G401 (cell line): ENCODE measurements around the gene RPL10A. TPM values are rescaled to one million over a fixed set of nuclear protein-coding genes. Genes with fewer than 3 reads are reported as not detected.

Source experiments
- DNase-seq: peaks from one replicate; pipeline ENCODE4 v3.0.0-alpha.2; 2015; ENCODE audit warnings: low spot score
- in situ Hi-C: cut with HindIII; loops from 2 replicates; pipeline ENCODE4 v1.10.0; 2016; ENCODE audit warnings: low sequenced_read_pairs, mixed read lengths
- total RNA-seq: library from RNA; depleted of rRNA; stranded (reverse); fragments of >200 nt; shearing (Covaris generic); gene quantifications from 2 replicates; pipeline ENCODE4 v1.2.3, GENCODE V29; 2014

RPL10A gene
- total RNA-seq, 1 experiment from 2014 or later = 3,184 TPM

- in situ Hi-C loops = no loop called here
- no peak for DNase-seq
Measured at GRCh38 chr6:35473075-35473849, 5.1 kb downstream of the RPL10A start.

- in situ Hi-C loops = no loop called here
- no peak for DNase-seq
Measured at GRCh38 chr6:35473850-35474130, 5.6 kb downstream of the RPL10A start.

GRCh38 chr6:35474131-35474941 lies 6.1 kb downstream of the RPL10A start:
- DNase-seq = no peak
- in situ Hi-C loops = no loop called here

- in situ Hi-C loops = no loop called here
- DNase-seq = no peak
Measured at GRCh38 chr6:35474942-35475570, 6.9 kb downstream of the RPL10A start.

GRCh38 chr6:35475573-35475972 lies 7.4 kb downstream of the RPL10A start:
- in situ Hi-C loops = no loop called here
- no peak for DNase-seq

- in situ Hi-C loops = no loop called here
- DNase-seq = no peak
Measured at GRCh38 chr6:35476004-35476403, 7.8 kb downstream of the RPL10A start.

- DNase-seq = no peak
- in situ Hi-C loops = no loop called here
Measured at GRCh38 chr6:35477028-35477427, 8.8 kb downstream of the RPL10A start.

GRCh38 chr6:35477551-35478179 lies 9.5 kb downstream of the RPL10A start:
- DNase-seq = no peak
- in situ Hi-C loops = no loop called here

- no peak for DNase-seq
- in situ Hi-C loops = no loop called here
Measured at GRCh38 chr6:35478259-35478658, 10.1 kb downstream of the RPL10A start.

GRCh38 chr6:35480176-35480575 lies 12.0 kb downstream of the RPL10A start:
- DNase-seq = no peak
- in situ Hi-C loops = no loop called here

GRCh38 chr6:35481226-35481625 lies 13.0 kb downstream of the RPL10A start:
- no peak for DNase-seq
- in situ Hi-C loops = no loop called here

GRCh38 chr6:35483062-35483461 lies 14.9 kb downstream of the RPL10A start:
- in situ Hi-C loops = no loop called here
- no peak for DNase-seq

GRCh38 chr6:35483490-35483889 lies 15.3 kb downstream of the RPL10A start:
- no peak for DNase-seq
- in situ Hi-C loops = no loop called here

GRCh38 chr6:35483893-35484645 lies 15.9 kb downstream of the RPL10A start:
- in situ Hi-C loops = no loop called here
- no peak for DNase-seq

GRCh38 chr6:35484921-35485392 lies 16.8 kb downstream of the RPL10A start:
- in situ Hi-C loops = no loop called here
- no peak for DNase-seq

- in situ Hi-C loops = no loop called here
- no peak for DNase-seq
Measured at GRCh38 chr6:35485402-35485877, 17.2 kb downstream of the RPL10A start.

GRCh38 chr6:35486005-35486925 lies 18.1 kb downstream of the RPL10A start:
- no peak for DNase-seq

More at GRCh38 chr6:35486005-35486925, 18.1 kb downstream of the RPL10A start:
- in situ Hi-C loops = no loop called here
